Stimulated activated CD8-positive, alpha-beta memory T cell treated with anti-CD3 and anti-CD28 coated beads, Interleukin-7, amount 100 ng/mL, for 1 hour (primary cell): Measurements from ENCODE around the gene PARD3.

Experiments
- DNase-seq, 2 donors: peaks; one replicate each; pipeline ENCODE4 v3.0.0-alpha.2; 2020; ENCODE audit warnings: low read depth in 2 of 2

The PARD3 gene

GRCh38 chr10:34824870-34825269, 9.8 kb upstream of the PARD3 start:
- no peak for DNase-seq

GRCh38 chr10:34821587-34822585, 6.8 kb upstream of the PARD3 start:
- DNase-seq: no peak

- no peak for DNase-seq
These were observed 2.5 kb upstream of the PARD3 start for GRCh38 chr10:34817586-34817985.

GRCh38 chr10:34817054-34817453, 2.0 kb upstream of the PARD3 start:
- DNase-seq: no peak

GRCh38 chr10:34816501-34817002, 1.5 kb upstream of the PARD3 start:
- no peak for DNase-seq

GRCh38 chr10:34816085-34816496, 995 bp upstream of the PARD3 start:
- no peak for DNase-seq

- DNase-seq: no peak
These were observed 247 bp downstream of the PARD3 start for GRCh38 chr10:34814913-34815184.

- DNase-seq: no peak
These were observed 728 bp downstream of the PARD3 start for GRCh38 chr10:34814223-34814912.

GRCh38 chr10:34813626-34814222, 1.4 kb downstream of the PARD3 start:
- DNase-seq: no peak

- DNase-seq: no peak
These were observed 2.3 kb downstream of the PARD3 start for GRCh38 chr10:34812771-34813170.

- no peak for DNase-seq
These were observed 3.1 kb downstream of the PARD3 start for GRCh38 chr10:34811968-34812514.

GRCh38 chr10:34811126-34811967, 3.7 kb downstream of the PARD3 start:
- DNase-seq: no peak

GRCh38 chr10:34809796-34810195, 5.3 kb downstream of the PARD3 start:
- DNase-seq: no peak

- DNase-seq: no peak
These were observed 6.0 kb downstream of the PARD3 start for GRCh38 chr10:34808801-34809745.

GRCh38 chr10:34808336-34808735, 6.8 kb downstream of the PARD3 start:
- no peak for DNase-seq

GRCh38 chr10:34804306-34804705, 10.8 kb downstream of the PARD3 start:
- DNase-seq: no peak

GRCh38 chr10:34802692-34803091, 12.4 kb downstream of the PARD3 start:
- no peak for DNase-seq

- DNase-seq: no peak
These were observed 13.9 kb downstream of the PARD3 start for GRCh38 chr10:34801097-34801733.

GRCh38 chr10:34800624-34801023, 14.5 kb downstream of the PARD3 start:
- DNase-seq: no peak

- no peak for DNase-seq
These were observed 16.4 kb downstream of the PARD3 start for GRCh38 chr10:34798654-34799053.
